GM18858 (cell line): Measurements from ENCODE around the gene FAM222A.

ENCODE experiments used
- ATAC-seq: cut with Tn5 transposase; IDR thresholded peaks from one replicate; pipeline ENCODE4 v1.9.1; 2021; ENCODE audit not compliant: unreplicated experiment

Gene FAM222A

GRCh38 chr12:109793826-109794501, 80.3 kb downstream of the FAM222A start:
- no peak for ATAC-seq

DNA sequence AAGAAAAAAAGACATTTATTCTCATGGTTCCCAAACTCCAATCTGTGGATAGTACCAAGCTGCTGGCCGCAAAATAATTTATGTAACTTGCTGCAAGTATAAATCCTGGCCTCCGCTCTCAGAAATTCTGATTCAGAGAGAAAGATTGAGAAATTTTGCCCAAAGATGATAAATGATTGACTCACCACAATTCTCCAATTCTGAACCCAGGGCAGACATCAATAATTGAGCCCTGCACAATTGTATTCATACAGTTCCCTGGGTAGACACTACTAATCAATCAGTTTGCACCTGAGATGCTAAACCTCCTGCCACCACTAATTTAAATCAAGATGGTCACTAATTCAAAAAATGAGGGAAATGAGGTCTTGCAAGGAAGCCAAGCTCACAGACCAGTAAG, 81.4 kb downstream of the FAM222A start:
- no peak for ATAC-seq

DNA sequence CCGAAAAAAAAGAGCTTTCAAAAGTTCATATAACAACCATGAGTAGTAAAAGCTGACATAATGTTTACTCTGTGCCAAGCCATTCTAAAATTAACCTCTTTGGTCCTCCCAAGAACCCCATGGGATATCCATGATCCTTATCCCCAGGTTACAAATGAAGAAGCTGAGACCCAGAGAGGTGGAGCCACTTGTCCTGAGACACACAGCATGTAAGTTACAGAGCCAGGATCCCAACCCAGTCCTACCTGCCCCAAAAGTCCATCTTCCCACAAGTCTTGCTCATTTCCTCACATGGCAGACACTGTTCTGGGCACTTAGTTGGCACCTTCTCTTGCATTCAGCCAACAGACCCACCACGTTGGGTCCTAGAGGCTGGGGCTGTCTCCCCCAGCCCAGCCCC, 82.4 kb downstream of the FAM222A start:
- ATAC-seq: no peak

DNA sequence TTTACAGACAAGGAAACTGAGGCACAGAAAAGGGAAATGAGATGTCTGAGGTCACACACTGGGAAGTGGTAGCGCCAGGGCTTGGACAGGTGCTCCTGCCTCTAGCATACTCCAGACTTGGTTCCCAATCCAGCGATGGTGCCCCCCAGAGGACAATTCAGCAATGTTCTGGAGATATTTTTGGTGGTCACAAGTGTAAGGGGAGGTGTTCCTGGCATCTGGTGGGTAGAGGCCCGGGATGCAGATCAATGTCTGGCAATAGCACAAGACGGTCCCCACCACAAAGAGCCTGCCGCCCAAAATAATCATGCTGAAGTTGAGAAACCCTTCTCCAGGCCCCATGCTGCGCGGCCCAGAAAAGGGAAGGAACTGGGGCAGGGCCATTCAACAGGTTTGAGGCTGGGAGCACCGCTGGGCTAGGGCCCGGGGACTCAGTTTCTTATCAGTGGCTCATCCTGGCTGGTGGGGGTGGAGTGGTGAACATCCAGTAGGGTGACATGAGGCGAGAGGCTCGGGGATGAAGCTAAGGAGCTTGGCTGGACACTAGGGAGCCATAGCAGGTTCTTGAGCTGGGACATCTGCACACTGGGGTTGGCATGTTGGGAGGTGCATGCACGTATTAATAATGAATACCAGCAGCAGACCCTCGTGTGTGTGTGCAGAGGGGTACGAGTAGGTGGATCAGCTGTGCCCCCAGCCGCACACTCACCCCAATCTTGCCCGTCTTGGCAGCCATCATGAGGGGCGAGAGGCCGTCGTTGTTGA, 84.5 kb downstream of the FAM222A start:
- no peak for ATAC-seq

DNA sequence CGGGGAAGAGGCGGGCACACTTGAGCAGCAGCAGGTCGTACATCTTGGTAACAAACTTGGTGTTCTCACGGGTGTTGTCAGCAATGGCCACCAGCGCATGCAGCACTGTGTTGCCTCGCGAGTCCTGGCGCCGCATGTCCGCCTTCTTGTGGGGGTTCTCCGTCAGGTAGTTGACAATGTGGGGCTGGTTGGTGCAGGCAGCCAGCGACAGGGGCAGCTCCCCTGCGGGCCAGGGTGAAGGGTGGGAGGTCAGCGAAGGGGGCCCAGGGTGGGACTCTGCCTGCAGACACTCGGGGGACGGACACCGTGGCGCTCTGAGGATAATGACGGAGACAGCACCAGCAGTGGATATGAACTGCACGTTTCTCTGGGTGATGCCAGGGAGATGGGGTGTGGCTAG, 85.1 kb downstream of the FAM222A start:
- no peak for ATAC-seq

- ATAC-seq: no peak
These were observed 86.9 kb downstream of the FAM222A start for GRCh38 chr12:109800536-109800935.

DNA sequence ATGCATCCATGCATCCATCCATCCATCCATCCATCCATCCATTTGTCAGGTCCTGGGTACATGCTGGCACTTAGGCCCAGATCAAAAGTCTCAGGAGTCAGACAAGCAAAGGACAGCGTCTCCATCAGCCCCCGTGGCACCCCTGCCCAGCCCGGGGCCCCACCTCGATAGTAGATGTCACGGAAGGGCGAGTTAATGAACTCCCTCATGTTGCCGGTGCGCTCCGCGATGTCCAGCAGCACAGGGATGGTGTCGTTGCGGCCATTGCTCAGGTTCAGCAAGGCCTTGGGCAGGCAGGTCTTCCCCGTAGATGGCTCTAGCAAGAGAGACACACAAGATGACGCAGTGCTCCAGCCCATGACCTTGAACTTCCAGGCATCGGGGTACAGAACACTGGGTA, 89.2 kb downstream of the FAM222A start:
- no peak for ATAC-seq

- ATAC-seq: no peak
These were observed 90.1 kb downstream of the FAM222A start for GRCh38 chr12:109803678-109804077.

DNA sequence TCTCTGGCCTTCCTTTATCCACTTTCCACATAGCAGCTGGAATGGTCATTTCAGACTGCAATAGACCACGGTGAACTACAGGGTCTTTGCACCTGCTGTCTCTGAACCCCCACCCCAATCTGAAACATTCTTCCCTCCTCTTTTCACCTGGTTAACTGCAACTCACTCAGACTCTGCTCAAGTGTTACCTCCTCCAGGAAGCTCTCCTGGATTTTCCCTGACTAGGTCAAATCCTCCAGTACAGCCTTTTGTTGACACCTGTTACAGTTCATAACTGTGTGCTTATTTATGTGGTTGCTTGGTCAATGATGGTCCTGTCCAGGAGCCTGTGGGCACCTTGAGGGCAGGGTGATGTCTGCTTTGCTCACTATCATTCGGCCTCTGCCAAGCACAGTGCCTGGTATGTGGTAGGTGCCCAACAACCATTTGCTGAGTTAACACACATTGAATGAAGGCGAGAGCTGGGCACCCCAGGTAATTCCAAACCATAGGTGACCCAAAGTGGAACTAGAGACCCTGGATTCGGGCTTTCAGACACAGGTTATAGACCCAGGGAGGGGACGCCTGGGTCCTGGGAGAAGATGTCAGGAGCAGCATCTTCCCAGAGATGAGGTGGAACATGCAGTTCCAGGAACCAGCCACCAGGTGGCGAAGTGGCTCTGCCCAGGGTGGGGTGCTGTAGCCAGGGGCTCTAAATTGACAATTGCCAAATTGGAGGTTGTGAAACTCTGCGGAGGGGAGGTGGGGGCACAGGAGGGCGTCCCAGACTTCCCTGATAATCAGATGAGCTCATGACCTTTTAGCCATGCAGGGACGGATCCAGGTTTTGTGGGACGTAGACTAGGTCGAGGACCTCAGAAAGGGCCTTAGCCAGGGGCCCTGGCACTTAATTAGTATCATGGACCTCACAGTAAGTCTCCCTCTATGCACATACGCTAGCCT, 91.5 kb downstream of the FAM222A start:
- ATAC-seq: no peak

- no peak for ATAC-seq
These were observed 94.5 kb downstream of the FAM222A start for GRCh38 chr12:109807954-109808643.

- ATAC-seq: no peak
These were observed 95.4 kb downstream of the FAM222A start for GRCh38 chr12:109808876-109809646.

DNA sequence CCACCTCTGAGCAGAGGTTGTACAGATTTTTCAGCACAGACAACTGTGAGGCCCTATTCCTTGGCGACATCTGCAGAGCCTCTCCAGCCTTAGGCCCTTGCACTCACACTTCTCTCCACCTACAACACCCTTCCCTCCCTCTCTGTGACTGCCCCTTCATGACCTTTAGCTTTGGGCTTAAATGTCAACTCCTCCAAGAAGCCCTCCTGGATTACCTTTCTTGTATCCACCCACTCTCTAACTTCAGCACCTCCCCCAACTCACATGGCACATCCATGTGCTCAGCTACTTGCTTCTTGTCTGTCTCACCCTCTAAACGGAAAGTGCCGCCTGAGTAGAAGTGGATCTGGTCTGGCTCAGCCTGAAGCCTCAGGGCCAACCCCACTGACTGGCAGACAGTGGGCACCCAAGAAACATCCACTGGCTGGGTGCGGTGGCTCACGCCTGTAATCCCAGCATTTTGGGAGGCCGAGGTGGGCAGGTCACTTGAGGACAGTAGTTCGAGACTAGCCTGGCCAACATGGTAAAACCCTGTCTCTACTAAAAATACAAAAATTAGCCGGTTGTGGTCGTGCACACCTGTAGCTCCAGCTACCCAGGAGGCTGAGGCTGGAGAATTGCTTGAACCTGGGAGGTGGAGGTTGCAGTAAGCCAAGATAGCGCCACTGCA, 97.5 kb downstream of the FAM222A start:
- ATAC-seq: no peak

- ATAC-seq: no peak
These were observed 98.0 kb downstream of the FAM222A start for GRCh38 chr12:109811624-109811995.

GRCh38 chr12:109813810-109814416, 100.3 kb downstream of the FAM222A start:
- ATAC-seq: no peak

DNA sequence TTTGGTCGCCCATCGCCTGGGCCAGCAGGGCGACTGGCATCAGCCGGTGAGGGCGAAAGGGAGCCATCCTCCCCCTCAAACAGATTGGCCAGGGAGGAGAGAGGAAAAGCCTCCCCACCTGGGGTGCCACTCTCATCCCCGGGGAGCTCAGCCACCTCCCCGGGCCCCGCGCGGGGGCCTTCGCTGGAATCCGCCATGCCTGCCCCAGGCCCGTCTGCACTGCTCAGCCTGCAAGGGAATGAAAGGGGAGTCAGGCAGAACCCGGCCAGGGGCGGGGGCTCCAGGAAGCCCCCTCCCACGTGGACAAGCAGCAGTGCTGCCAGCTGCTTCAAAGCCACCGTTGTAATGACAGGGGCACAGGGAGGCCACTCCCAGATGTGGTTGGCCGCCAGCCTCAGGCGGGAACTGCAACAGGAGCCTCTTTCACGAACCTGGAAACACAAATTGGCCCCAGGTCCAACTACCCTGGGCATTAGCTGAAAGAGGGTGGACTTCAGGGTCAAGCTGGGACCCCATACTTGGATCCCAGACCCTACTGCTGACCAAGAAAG, 101.0 kb downstream of the FAM222A start:
- no peak for ATAC-seq

- no peak for ATAC-seq
These were observed 101.6 kb downstream of the FAM222A start for GRCh38 chr12:109815225-109815624.

- no peak for ATAC-seq
These were observed 102.4 kb downstream of the FAM222A start for GRCh38 chr12:109815757-109816617.

DNA sequence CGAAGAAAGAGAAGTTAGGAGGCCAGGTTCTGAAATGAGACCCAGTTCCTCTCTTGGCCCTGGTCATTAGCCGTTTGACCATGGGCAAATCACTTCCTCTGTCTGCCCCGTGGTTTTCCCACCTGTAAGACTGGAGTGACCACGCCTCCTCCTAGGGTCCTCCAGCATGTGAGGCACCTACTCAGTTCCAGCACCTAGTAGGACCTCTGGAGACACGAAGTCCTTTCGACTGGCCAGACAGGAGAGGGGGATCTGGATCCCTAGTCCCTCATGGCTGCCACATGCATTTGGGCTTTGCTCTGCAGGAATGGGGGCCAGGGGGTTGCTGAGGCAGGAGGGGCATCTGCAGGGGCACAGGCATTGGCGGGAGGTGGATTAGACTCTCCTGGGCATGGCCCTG, 103.2 kb downstream of the FAM222A start:
- no peak for ATAC-seq
